Fibroblast of the aortic adventitia (primary cell): Measurements from ENCODE around the gene CCR7. TPM values are rescaled to one million over a fixed set of nuclear protein-coding genes. Genes with fewer than 3 reads are reported as not detected.
A peak's percentile ranks its signal among the peaks of the same experiment; 100 is the strongest.

Experiments
- DNase-seq: peaks from one replicate; pipeline ENCODE4 v3.0.0-alpha.2; 2010; ENCODE audit warnings: low read depth
- H3K4me3 ChIP-seq: 2 replicates; pipeline ENCODE4 v1.5.1; 2011; ENCODE audit warnings: low read depth, mild to moderate bottlenecking, control low read depth, low read length, moderate library complexity
- CTCF ChIP-seq: IDR thresholded peaks from 2 replicates; pipeline ENCODE4 v1.5.1; 2011; ENCODE audit warnings: mild to moderate bottlenecking, low read length, control low read depth, inconsistent platforms; ENCODE audit not compliant: insufficient read depth
- total RNA-seq: library from RNA; depleted of rRNA; stranded (reverse); fragments of >200 nt; gene quantifications from 2 replicates; pipeline ENCODE4 v1.2.3, GENCODE V29; 2012; ENCODE audit warnings: low replicate concordance

CCR7 gene
- total RNA-seq, 1 donor = not detected

- TF ChIP-seq CTCF = no peak
- H3K4me3 ChIP-seq = no peak overlapping the region
- DNase-seq = peak; percentile 78
Measured at GRCh38 chr17:40536295-40537171, 28.7 kb downstream of the CCR7 start.

- no peak for DNase-seq
- H3K4me3 ChIP-seq = no peak overlapping the region
- TF ChIP-seq CTCF = no peak
Measured at GRCh38 chr17:40535924-40536294, 29.4 kb downstream of the CCR7 start.

GRCh38 chr17:40535438-40535837 lies 29.8 kb downstream of the CCR7 start:
- no peak overlapping the region for H3K4me3 ChIP-seq
- DNase-seq = no peak
- no peak for TF ChIP-seq CTCF

- DNase-seq = peak; percentile 49
- no peak overlapping the region for H3K4me3 ChIP-seq
- peak; percentile 9 for TF ChIP-seq CTCF
Measured at GRCh38 chr17:40534371-40535189, 30.7 kb downstream of the CCR7 start.

GRCh38 chr17:40533896-40534295 lies 31.4 kb downstream of the CCR7 start:
- H3K4me3 ChIP-seq = no peak overlapping the region
- no peak for TF ChIP-seq CTCF
- no peak for DNase-seq

- H3K4me3 ChIP-seq = no peak overlapping the region
- TF ChIP-seq CTCF = no peak
- peak; percentile 72 for DNase-seq
Measured at GRCh38 chr17:40532520-40533253, 32.6 kb downstream of the CCR7 start.
